Kidney capillary endothelial cell (primary cell): Measurements from ENCODE around the gene RAB11A.

Source experiments
- DNase-seq: peaks from one replicate; pipeline ENCODE4 v3.0.0-alpha.2; 2018; ENCODE audit warnings: low spot score

Gene RAB11A

GRCh38 chr15:65869126-65869953 is at the start of gene RAB11A:
Gene RAB11A, plus strand, starts transcription at chr15:65869491. Its CDS starts 95 bp downstream, at chr15:65869586.
- peak; percentile 98 for DNase-seq

- DNase-seq = no peak
Measured at GRCh38 chr15:65819563-65819960, 49.7 kb upstream of the RAB11A start.

- no peak for DNase-seq
Measured at GRCh38 chr15:65821070-65821469, 48.2 kb upstream of the RAB11A start.

- no peak for DNase-seq
Measured at GRCh38 chr15:65822316-65822715, 47.0 kb upstream of the RAB11A start.

GRCh38 chr15:65824031-65824743 is 45.1 kb upstream of the RAB11A start:
- peak; percentile 48 for DNase-seq

- DNase-seq = no peak
Measured at GRCh38 chr15:65824941-65825544, 44.2 kb upstream of the RAB11A start.

GRCh38 chr15:65827065-65827464 is 42.2 kb upstream of the RAB11A start:
- no peak for DNase-seq

GRCh38 chr15:65828585-65828984 is 40.7 kb upstream of the RAB11A start:
- DNase-seq = no peak

- DNase-seq = no peak
Measured at GRCh38 chr15:65829130-65829764, 40.0 kb upstream of the RAB11A start.

GRCh38 chr15:65832549-65833364 is 36.5 kb upstream of the RAB11A start:
- peak; percentile 87 for DNase-seq

- DNase-seq = no peak
Measured at GRCh38 chr15:65833501-65834205, 35.6 kb upstream of the RAB11A start.

GRCh38 chr15:65834603-65835282 is 34.5 kb upstream of the RAB11A start:
- no peak for DNase-seq

GRCh38 chr15:65835447-65835846 is 33.8 kb upstream of the RAB11A start:
- no peak for DNase-seq

GRCh38 chr15:65836665-65837064 is 32.6 kb upstream of the RAB11A start:
- DNase-seq = no peak

GRCh38 chr15:65837301-65838294 is 31.7 kb upstream of the RAB11A start:
- DNase-seq = no peak

- peak; percentile 50 for DNase-seq
Measured at GRCh38 chr15:65839354-65839901, 29.9 kb upstream of the RAB11A start.

GRCh38 chr15:65839985-65840384 is 29.3 kb upstream of the RAB11A start:
- no peak for DNase-seq

- peak; percentile 76 for DNase-seq
Measured at GRCh38 chr15:65841121-65841930, 28.0 kb upstream of the RAB11A start.
